ENCODE results near the gene MEIS1. TPM values are rescaled to one million over a fixed set of nuclear protein-coding genes. Genes with fewer than 3 reads are reported as not detected.

MEIS1 gene
- total RNA-seq, 1 experiment from 2014 or later = 11.5 TPM

DNA sequence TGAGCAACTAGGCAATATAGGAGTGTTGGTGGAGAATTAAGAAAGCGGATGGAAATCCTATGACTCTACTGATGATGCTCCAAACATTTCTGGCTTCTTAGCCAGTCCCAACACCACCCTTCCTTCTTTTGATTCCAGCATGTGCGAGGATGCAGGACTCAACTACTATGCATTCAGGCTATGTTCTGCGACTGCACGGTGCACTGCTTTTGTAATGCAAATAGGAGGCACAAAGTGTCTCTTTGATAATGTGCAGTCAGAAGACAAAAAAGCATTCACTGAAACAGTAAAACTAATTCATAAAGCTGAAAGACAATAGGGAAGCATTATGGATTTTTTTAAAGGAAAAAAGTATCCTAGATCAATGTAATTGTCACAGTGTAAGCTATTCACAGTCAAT, 106.7 kb downstream of the MEIS1 start:
- Mint-ChIP-seq H3K27me3 (ENCODE audit: unreplicated experiment) (no peaks in the 10 kb centered on the region), H3K36me3 (ENCODE audit: insufficient read depth, unreplicated experiment) (no peaks in the 10 kb centered on the region), H3K4me1 (ENCODE audit: low read depth, unreplicated experiment) (no peaks in the 10 kb centered on the region), H3K4me3 (ENCODE audit: low read depth, unreplicated experiment) (no peak overlapping the region), H3K9me3 (ENCODE audit: low read depth, unreplicated experiment) (no peaks in the 10 kb centered on the region), H3K27ac (ENCODE audit: unreplicated experiment) (no peak overlapping the region)
- TF ChIP-seq, protein P1, sequence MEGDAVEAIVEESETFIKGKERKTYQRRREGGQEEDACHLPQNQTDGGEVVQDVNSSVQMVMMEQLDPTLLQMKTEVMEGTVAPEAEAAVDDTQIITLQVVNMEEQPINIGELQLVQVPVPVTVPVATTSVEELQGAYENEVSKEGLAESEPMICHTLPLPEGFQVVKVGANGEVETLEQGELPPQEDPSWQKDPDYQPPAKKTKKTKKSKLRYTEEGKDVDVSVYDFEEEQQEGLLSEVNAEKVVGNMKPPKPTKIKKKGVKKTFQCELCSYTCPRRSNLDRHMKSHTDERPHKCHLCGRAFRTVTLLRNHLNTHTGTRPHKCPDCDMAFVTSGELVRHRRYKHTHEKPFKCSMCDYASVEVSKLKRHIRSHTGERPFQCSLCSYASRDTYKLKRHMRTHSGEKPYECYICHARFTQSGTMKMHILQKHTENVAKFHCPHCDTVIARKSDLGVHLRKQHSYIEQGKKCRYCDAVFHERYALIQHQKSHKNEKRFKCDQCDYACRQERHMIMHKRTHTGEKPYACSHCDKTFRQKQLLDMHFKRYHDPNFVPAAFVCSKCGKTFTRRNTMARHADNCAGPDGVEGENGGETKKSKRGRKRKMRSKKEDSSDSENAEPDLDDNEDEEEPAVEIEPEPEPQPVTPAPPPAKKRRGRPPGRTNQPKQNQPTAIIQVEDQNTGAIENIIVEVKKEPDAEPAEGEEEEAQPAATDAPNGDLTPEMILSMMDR (IDR thresholded peaks at IDR 0.05; ENCODE audit: unreplicated experiment) = no peak
- intact Hi-C loops (cut with micrococcal nuclease; ENCODE audit: unreplicated experiment) = no loop called here
- DNase-seq = no peak
- CTCF ChIA-PET = interaction anchor here (0.5 kb wide), 1 partner anchor 286 kb away, joined by 5 read pairs; no protein-coding TSS in a partner anchor
- BruUV-seq (replicated peaks) = no TSS peak

DNA sequence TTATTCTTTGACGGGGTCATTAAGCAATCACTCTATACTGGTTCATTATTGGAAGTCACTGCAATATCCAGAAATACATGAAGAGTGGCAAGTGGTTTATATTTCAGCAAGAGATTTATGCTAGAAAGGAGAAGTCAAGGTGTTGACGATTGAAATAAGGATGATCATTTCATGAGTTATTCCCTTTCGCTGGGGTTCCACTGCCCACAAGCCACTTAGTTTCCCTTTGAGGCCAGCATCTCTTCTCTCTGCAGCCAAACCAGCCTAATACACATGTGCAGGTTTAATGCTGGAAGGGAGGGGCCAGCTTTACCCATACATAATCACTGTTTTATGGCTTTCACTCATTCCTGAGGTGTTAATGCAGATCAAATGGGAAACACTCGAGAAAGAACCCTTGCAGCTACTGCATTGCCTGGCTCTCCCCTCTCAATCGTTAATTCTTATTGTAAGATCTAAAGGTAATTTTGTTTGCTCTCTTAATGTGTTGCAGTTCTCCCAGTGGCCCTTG, 108.4 kb downstream of the MEIS1 start:
- Mint-ChIP-seq H3K27me3 (ENCODE audit: unreplicated experiment) (no peaks in the 10 kb centered on the region), H3K4me1 (ENCODE audit: low read depth, unreplicated experiment) (no peaks in the 10 kb centered on the region), H3K27ac (ENCODE audit: unreplicated experiment) (no peak overlapping the region), H3K4me3 (ENCODE audit: low read depth, unreplicated experiment) (no peak overlapping the region), H3K36me3 (ENCODE audit: insufficient read depth, unreplicated experiment) (no peaks in the 10 kb centered on the region), H3K9me3 (ENCODE audit: low read depth, unreplicated experiment) (no peaks in the 10 kb centered on the region)
- DNase-seq = no peak
- TF ChIP-seq, protein P1 (IDR thresholded peaks at IDR 0.05; ENCODE audit: unreplicated experiment) = no peak
- intact Hi-C loops (cut with micrococcal nuclease; ENCODE audit: unreplicated experiment) = no loop called here
- CTCF ChIA-PET = interaction anchor here (0.7 kb wide), 1 partner anchor 38 kb away, joined by 3 read pairs; no protein-coding TSS in a partner anchor
- BruUV-seq (replicated peaks) = no TSS peak

DNA sequence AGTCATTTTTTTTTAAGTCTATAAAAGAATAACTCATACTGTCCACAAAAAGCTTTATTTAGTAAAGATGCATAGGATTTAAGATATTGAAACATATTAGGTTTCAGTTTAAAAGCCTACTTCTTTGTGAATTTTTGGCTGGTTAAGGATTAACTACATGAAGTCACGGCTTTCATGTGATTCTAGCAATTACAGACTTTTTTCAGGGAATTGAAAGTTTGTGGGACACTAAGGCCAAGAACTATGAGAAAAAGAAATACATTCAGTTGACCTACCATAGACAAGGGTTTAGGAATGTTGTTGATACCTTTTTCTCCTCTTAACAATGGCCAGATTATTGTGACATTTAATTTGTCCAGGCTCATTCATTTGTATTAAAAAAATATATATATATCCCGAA, 109.3 kb downstream of the MEIS1 start:
- TF ChIP-seq, protein P1 (IDR thresholded peaks at IDR 0.05; ENCODE audit: unreplicated experiment) = no peak
- Mint-ChIP-seq H3K36me3 (ENCODE audit: insufficient read depth, unreplicated experiment) (no peaks in the 10 kb centered on the region), H3K27ac (ENCODE audit: unreplicated experiment) (no peak overlapping the region), H3K9me3 (ENCODE audit: low read depth, unreplicated experiment) (no peaks in the 10 kb centered on the region), H3K27me3 (ENCODE audit: unreplicated experiment) (no peaks in the 10 kb centered on the region), H3K4me1 (ENCODE audit: low read depth, unreplicated experiment) (no peaks in the 10 kb centered on the region), H3K4me3 (ENCODE audit: low read depth, unreplicated experiment) (no peak overlapping the region)
- no TSS peak for BruUV-seq (replicated peaks)
- DNase-seq = no peak
- intact Hi-C loops (cut with micrococcal nuclease; ENCODE audit: unreplicated experiment) = no loop called here
- CTCF ChIA-PET = no interaction called here

DNA sequence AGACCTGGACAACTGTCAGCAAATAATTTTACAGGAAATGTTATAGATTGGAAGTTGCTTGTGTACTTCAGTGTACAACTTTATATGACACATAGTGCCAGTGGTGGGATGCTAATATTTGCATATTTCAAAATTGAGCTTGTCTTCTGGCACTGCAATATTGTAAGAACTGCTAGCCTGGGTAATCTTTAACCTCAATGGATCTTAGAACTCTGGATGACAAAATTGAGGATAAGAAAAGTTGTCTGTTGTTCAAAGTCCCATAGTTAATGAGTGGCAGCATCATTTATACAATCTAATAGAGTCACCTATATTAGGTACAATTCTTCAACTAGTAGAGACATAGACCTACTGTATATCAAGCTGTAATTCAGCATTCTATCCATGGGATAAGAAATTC, 110.3 kb downstream of the MEIS1 start:
- Mint-ChIP-seq H3K27me3 (ENCODE audit: unreplicated experiment) (no peaks in the 10 kb centered on the region), H3K36me3 (ENCODE audit: insufficient read depth, unreplicated experiment) (no peaks in the 10 kb centered on the region), H3K4me1 (ENCODE audit: low read depth, unreplicated experiment) (no peaks in the 10 kb centered on the region), H3K4me3 (ENCODE audit: low read depth, unreplicated experiment) (no peak overlapping the region), H3K27ac (ENCODE audit: unreplicated experiment) (no peak overlapping the region), H3K9me3 (ENCODE audit: low read depth, unreplicated experiment) (no peaks in the 10 kb centered on the region)
- CTCF ChIA-PET = interaction anchor here (0.6 to 0.9 kb wide), 2 partner anchors 64 to 785 kb away, joined by 3 read pairs; no protein-coding TSS in a partner anchor
- BruUV-seq (replicated peaks) = no TSS peak
- intact Hi-C loops (cut with micrococcal nuclease; ENCODE audit: unreplicated experiment) = no loop called here
- DNase-seq = no peak
- TF ChIP-seq, protein P1 (IDR thresholded peaks at IDR 0.05; ENCODE audit: unreplicated experiment) = no peak

All from Calu3 (cell line).